GM21737 (cell line): ENCODE results near the gene SUB1.

Experiments
- ATAC-seq: cut with Tn5 transposase; IDR thresholded peaks from one replicate; pipeline ENCODE4 v1.9.1; 2021; ENCODE audit warnings: mild to moderate bottlenecking, moderate library complexity; ENCODE audit not compliant: unreplicated experiment

Gene SUB1

DNA sequence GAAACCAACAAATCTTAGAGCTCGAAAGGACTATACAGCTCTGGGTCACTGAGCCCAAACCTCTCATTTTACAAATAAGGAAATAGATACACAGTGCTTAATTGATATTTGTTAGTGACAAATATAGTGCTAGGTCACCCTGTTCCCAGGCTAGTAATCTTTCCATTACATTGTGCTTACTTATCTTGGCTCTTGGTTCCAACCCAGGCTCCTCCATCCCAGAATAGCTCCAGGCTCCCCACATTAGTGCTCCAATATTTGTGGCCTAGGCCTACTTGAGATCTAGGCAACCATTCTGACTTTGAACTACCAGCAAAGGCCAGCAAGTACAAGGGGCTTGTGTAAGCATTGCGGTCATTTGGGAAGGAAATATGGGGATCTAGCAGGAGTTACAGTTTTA lies 21.7 kb upstream of the SUB1 start:
- no peak for ATAC-seq

GRCh38 chr5:32565145-32565544 lies 20.2 kb upstream of the SUB1 start:
- no peak for ATAC-seq

- no peak for ATAC-seq
Observed at GRCh38 chr5:32566319-32567111, 18.8 kb upstream of the SUB1 start.

DNA sequence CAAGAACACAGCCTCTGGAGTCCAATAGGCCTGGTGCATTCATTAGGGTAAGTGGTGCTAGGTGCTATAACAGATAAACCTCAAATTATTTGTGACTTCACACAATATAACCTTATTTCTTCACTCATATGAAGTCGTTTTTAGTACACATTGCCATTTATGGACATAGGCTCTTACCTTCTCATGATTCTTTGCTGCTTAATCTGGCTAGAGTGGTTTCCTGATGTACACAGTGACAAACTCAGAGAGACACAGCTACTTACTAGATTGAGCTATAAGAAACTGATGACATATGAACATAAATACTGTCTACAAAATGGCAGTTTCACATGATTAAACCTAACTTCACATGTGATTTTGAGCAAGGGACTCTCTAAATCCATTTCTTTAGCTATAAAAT lies 14.2 kb upstream of the SUB1 start:
- ATAC-seq, result no peak

GRCh38 chr5:32572778-32573480 lies 12.4 kb upstream of the SUB1 start:
- ATAC-seq, result peak; percentile 84

DNA sequence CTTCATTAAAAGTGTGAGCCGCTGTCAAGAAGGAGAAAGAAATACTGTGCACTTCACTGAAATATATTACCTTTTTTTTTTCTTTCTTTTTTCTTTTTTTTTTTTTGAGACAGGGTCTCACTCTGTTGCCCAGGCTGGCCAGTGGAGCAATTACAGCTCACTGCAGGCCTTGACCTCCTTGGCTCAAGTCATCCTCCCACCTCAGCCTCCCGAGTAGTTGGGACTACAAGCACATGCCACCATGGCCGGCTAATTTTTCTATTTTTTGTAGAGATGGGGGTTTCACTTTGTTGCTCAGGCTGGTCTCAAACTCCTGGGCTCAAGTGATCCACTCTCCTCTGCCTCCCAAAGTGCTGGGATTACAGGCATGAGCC lies 11.9 kb upstream of the SUB1 start:
- ATAC-seq, result peak; percentile 8

DNA sequence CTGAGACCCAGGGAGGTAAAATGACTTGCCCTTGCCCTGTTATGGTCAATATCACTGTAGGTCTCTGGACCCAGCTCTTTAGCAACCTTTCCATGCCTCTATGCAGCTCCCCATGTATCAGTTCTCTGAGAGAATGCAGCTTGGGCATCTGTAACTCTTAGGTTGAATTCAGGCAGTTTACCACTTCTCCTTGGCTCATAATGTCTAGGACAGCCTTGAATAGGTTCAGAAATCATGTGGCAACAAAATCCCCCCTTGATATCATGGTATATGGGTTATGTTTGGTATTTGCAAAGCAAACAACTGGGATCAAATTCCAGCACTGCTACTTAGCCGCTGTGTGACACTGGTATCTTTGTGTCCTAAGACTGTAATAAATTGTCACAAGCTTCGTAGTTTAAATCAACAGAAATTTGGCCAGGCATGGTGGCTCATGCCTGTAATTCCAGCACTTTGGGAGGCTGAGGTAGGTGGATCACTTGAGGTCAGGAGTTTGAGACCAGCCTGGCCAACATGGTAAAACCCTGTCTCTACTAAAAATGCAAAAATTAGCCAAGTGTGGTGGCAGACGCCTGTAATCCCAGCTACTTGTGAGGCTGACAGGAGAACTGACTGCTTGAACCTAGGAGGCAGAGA lies 10.7 kb upstream of the SUB1 start:
- no peak for ATAC-seq

GRCh38 chr5:32578363-32578762 lies 7.0 kb upstream of the SUB1 start:
- ATAC-seq, result no peak

GRCh38 chr5:32578764-32579163 lies 6.6 kb upstream of the SUB1 start:
- no peak for ATAC-seq

DNA sequence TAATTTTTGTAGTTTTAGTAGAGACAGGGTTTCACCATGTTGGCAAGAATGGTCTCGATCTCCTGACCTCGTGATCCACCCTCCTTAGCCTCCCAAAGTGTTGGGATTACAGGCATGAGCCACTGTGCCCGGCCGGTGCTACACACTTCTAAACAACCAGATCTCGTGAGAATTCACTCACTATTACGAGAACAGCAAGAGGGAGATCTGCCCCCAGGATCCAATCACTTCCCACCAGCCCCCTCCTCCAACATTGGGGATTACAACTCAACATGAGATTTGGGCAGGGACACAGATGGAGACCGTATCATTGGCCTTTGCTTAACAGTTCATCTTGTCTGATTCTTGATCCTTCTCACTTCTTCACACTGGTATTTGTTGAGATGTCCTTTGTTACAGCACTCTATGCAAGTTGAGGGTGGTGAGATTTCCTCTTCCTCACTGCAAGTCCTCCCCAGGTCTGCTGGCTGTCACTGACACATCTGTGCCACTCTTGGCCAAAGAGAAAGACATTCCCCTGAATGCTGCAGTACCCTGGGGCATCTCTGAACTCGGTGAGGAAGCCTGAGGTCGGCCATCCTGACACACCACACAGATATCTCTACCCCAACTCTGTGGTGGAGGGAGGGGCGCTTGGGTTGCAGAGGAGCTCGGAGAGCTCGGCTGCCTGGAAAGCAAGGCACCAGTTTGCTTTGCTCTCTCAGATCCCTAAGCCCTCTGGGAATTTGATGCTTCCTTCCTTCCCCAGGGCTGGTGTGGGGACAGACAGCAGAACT lies 4.2 kb upstream of the SUB1 start:
- no peak for ATAC-seq

GRCh38 chr5:32583582-32584232 lies 1.6 kb upstream of the SUB1 start:
- peak; percentile 59 for ATAC-seq

DNA sequence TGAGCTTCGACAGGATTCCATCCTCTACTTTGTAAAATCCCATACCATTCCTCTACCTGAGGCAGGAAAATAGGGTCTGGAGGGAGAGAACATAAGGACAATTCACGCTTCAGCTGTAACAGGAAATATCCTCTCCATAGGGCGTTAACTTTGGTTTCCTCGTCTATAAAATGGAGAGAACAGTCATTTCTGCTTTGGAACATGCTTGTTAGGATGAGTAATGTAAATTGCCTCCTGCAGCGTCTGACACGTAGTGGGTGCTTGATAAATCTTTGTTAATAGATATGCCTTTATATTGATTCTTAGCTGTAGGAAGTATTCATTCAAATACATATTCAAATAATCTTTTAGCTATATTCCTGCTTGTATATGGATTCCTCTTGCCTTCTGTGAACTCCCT lies 711 bp upstream of the SUB1 start:
- ATAC-seq, result no peak

DNA sequence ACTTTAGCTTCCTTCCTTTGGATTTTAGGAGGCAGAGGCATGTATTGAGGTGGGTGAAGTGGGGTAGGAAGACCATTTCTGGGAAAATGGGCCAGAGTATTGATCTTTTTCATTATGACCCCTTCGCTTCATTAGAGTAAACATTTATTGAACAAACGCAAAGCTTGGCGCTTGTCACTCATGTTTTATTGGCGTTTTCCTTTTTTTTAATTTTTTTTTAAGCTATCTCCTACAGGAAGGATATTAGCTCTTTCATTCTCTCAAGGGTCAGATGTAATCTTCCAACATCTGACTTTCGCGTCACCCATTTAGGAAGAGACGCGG lies 273 bp upstream of the SUB1 start:
- ATAC-seq, result no peak

DNA sequence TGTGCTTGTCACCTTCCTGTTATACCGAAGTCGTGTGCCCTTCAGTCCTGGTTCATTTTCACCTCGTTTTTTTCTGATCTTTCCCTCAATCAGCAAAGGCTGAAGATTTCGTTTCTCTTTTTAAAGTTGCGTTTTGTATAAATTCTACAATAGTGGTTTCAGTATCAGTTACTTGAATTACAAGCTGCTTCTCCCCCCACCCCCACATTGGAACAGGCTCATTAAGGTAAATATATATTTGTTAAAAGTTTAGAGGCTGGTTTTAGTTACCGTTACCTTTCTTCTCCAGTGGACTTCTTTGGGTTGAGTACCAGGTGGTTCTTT lies 881 bp downstream of the SUB1 start:
- no peak for ATAC-seq

- no peak for ATAC-seq
Observed at GRCh38 chr5:32587067-32587551, 1.8 kb downstream of the SUB1 start.

- no peak for ATAC-seq
Observed at GRCh38 chr5:32589416-32589815, 4.1 kb downstream of the SUB1 start.

GRCh38 chr5:32589942-32590869 lies 4.8 kb downstream of the SUB1 start:
- no peak for ATAC-seq

- ATAC-seq, result no peak
Observed at GRCh38 chr5:32595118-32595517, 9.8 kb downstream of the SUB1 start.

GRCh38 chr5:32597041-32597629 lies 11.8 kb downstream of the SUB1 start:
- no peak for ATAC-seq
